ENCODE measurements around the gene EGF. TPM values are rescaled to one million over a fixed set of nuclear protein-coding genes. Genes with fewer than 3 reads are reported as not detected.

EGF gene
- total RNA-seq, 1 donor from 2014 or later = 25.5 TPM

GRCh38 chr4:110019153-110019552, 106.5 kb downstream of the EGF start:
- TF ChIP-seq CTCF (conservative IDR thresholded peaks at IDR 0.05) = no peak
- peaks cover 3% of the 10 kb centered on the region for H3K36me3 Mint-ChIP-seq
- no peak overlapping the region for H3K4me3 Mint-ChIP-seq
- H3K9me3 Mint-ChIP-seq = no peaks in the 10 kb centered on the region
- H3K27me3 Mint-ChIP-seq = peaks cover 3% of the 10 kb centered on the region
- no peak overlapping the region for H3K27ac Mint-ChIP-seq
- DNase-seq (ENCODE audit: extremely low spot score, unreplicated experiment) = no peak
- H3K4me1 Mint-ChIP-seq (ENCODE audit: unreplicated experiment) = peaks cover 3% of the 10 kb centered on the region

- Mint-ChIP-seq H3K4me1 (ENCODE audit: unreplicated experiment) (peaks cover 3% of the 10 kb centered on the region), H3K27me3 (peaks cover 3% of the 10 kb centered on the region), H3K36me3 (peaks cover 3% of the 10 kb centered on the region), H3K27ac (no peak overlapping the region), H3K9me3 (no peaks in the 10 kb centered on the region), H3K4me3 (no peak overlapping the region)
- TF ChIP-seq CTCF (conservative IDR thresholded peaks at IDR 0.05) = no peak
- DNase-seq (ENCODE audit: extremely low spot score, unreplicated experiment) = no peak
Observed at GRCh38 chr4:110020139-110020538, 107.5 kb downstream of the EGF start.

- Mint-ChIP-seq H3K27ac (no peak overlapping the region), H3K4me3 (no peak overlapping the region), H3K4me1 (ENCODE audit: unreplicated experiment) (peaks cover 3% of the 10 kb centered on the region), H3K27me3 (peaks cover 3% of the 10 kb centered on the region), H3K36me3 (peaks cover 3% of the 10 kb centered on the region), H3K9me3 (no peaks in the 10 kb centered on the region)
- DNase-seq (ENCODE audit: extremely low spot score, unreplicated experiment) = no peak
- TF ChIP-seq CTCF (conservative IDR thresholded peaks at IDR 0.05) = no peak
Observed at GRCh38 chr4:110020646-110021443, 108.2 kb downstream of the EGF start.

- H3K27me3 Mint-ChIP-seq = peaks cover 3% of the 10 kb centered on the region
- no peak overlapping the region for H3K27ac Mint-ChIP-seq
- H3K36me3 Mint-ChIP-seq = no peaks in the 10 kb centered on the region
- H3K4me1 Mint-ChIP-seq (ENCODE audit: unreplicated experiment) = peaks cover 3% of the 10 kb centered on the region
- no peaks in the 10 kb centered on the region for H3K9me3 Mint-ChIP-seq
- DNase-seq (ENCODE audit: extremely low spot score, unreplicated experiment) = no peak
- H3K4me3 Mint-ChIP-seq = no peak overlapping the region
- TF ChIP-seq CTCF (conservative IDR thresholded peaks at IDR 0.05) = no peak
Observed at GRCh38 chr4:110022457-110022856, 109.8 kb downstream of the EGF start.

- no peak overlapping the region for H3K27ac Mint-ChIP-seq
- DNase-seq (ENCODE audit: extremely low spot score, unreplicated experiment) = no peak
- peaks cover 3% of the 10 kb centered on the region for H3K27me3 Mint-ChIP-seq
- no peak overlapping the region for H3K4me3 Mint-ChIP-seq
- H3K9me3 Mint-ChIP-seq = no peaks in the 10 kb centered on the region
- H3K4me1 Mint-ChIP-seq (ENCODE audit: unreplicated experiment) = peaks cover 3% of the 10 kb centered on the region
- TF ChIP-seq CTCF (conservative IDR thresholded peaks at IDR 0.05) = no peak
- H3K36me3 Mint-ChIP-seq = no peaks in the 10 kb centered on the region
Observed at GRCh38 chr4:110025056-110025455, 112.4 kb downstream of the EGF start.

Data from type B pancreatic cell (in vitro differentiated cells).